GM10847 (cell line): ENCODE data around the gene DCAF17.

Experiments
- POLR2A ChIP-seq: IDR thresholded peaks from 2 replicates; pipeline ENCODE4 v1.6.1; 2011; ENCODE audit not compliant: insufficient read length; ENCODE audit errors: extremely low read depth

Gene DCAF17

DNA sequence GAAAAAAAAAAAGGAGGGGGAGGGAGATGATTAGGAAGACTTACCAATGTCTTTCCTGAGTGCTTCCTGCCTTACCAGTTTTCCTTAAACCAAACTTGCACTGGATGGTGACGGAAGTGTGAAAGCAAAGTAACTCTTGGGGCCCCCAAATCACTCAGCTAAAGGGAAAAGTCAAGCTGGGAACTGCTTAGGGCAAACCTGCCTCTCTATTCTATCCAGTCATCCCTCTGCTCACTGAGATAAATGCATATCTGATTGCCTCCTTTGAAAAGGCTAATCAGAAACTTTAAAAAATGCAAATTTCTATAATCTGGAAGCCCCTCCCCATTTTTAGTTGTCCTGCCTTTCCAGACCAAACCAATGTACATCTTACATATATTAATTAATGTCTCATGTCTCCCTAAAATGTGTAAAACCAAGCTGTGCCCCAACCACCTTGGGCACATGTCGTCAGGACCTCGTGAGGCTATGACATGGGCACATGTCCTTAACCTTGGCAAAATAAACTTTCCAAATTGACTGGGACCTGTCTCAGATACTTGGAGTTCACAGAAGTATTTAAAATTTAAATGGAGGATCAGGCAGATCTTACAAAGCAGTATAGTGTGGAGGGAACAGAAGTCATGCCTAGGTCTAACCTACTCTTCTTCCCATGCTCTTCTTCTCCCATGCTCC, 81.0 kb downstream of the DCAF17 start:
- no peak for TF ChIP-seq POLR2A

DNA sequence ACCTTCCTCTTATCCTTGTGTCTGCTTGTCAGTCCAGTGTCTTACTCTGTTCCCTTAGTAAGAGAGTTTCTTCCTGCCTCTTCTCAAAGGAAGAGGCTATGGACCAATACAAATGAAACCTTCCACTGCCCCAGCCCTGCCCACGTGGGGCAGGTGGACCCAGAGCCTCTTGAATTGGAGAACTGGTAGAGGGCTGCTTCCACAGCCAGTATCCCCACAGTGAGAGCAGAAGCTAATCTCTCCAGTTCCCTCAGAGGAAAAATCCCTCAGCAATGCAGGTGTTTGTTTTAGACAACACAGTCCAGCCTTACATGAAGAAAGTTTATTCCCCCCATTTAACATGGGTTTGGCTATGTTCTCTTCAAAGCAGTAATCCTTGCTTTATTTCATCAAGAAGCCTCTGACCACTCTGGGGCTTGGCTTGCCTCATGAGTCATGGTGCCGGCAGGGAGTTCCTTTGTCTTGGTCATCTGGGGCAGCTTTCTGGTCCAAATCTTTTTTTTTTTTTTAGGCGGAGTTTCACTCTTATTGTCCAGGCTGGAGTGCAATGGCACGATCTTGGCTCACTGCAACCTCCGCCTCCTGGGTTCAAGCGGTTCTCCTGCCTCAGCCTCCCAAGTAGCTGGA, 81.8 kb downstream of the DCAF17 start:
- no peak for TF ChIP-seq POLR2A

- TF ChIP-seq POLR2A = no peak
Measured at GRCh38 chr2:171516793-171517192, 82.8 kb downstream of the DCAF17 start.

GRCh38 chr2:171520471-171520870, 86.4 kb downstream of the DCAF17 start:
- TF ChIP-seq POLR2A = no peak

GRCh38 chr2:171521361-171522051, 87.5 kb downstream of the DCAF17 start:
- no peak for TF ChIP-seq POLR2A

DNA sequence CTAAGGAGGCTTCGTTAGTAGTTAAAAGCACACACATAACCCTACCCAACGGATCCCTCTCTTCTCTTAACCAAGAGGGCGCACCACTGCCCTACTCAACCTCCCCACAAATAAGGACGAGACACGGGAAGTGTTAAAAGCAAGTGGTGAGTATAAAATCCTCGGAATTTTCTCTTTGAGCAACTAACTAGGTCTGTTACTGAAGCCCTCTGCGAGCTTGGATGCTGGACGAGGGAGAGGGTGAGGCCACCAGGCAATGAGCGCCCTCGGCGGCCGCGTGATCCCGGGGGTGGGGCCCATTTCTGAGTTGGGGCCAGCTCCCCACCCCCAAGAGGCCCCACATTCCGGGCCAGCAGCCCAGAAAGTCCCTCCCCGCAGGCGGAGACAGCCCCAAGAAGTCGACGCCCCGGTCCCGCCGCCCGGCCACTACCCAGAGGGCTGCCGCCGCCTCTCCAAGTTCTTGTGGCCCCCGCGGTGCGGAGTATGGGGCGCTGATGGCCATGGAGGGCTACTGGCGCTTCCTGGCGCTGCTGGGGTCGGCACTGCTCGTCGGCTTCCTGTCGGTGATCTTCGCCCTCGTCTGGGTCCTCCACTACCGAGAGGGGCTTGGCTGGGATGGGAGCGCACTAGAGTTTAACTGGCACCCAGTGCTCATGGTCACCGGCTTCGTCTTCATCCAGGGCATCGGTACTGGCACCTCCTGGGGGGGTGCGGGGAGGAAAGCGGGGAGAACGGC, 88.2 kb downstream of the DCAF17 start, which contains the start of gene CYBRD1:
CYBRD1 (plus strand) TSS at position 423 of the 736 bp plus-strand sequence; CDS start at position 495, 72 bp downstream.
- TF ChIP-seq POLR2A = peak; percentile 60

GRCh38 chr2:171522788-171523087, 88.7 kb downstream of the DCAF17 start:
- no peak for TF ChIP-seq POLR2A

DNA sequence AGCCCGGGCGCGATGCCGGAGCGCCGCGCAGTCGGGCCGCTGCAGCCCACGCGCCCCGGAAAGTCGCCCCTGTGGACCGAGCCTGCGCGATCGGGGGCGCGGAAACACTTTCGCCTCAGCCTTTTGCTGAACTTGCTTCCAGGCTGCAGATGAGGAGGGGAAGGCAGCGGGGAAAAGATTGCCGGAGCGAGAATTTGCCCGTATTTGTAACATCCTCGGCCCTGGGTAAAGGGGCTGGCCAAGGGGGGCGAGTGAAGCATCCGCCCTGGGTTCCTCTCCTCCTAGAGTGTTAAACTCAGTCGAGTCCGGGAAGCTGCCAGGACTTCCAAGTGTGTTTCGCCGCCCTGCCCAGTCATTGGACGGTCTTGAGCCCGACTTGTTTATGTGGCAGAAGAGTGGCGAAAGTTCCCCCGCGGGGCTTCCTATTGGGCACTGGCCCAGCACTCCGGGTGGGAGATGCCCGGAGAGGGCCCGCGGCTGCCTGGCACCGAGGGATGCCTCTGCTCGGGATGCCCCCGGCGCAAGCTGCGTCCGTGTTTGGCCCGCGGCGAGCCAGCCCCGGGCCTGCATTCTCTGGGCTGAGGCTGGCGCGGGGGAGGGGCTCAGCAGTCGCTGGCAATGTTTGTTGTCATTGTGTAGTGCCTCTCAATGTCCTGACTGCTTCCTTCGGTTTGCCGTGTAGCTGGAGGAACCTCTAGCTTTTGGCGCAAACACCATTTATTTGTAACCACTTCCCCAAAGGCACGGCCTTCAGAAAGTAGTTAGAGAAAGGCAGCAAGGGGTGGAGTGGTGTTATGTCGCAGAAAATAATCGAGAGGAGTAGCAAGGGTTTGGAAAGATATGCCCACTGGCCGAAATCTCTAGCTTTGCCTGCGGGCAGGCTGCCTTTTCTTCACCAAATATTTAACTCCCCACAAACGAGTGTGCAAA, 89.3 kb downstream of the DCAF17 start:
- no peak for TF ChIP-seq POLR2A

- TF ChIP-seq POLR2A = no peak
Measured at GRCh38 chr2:171524018-171524401, 90.0 kb downstream of the DCAF17 start.

DNA sequence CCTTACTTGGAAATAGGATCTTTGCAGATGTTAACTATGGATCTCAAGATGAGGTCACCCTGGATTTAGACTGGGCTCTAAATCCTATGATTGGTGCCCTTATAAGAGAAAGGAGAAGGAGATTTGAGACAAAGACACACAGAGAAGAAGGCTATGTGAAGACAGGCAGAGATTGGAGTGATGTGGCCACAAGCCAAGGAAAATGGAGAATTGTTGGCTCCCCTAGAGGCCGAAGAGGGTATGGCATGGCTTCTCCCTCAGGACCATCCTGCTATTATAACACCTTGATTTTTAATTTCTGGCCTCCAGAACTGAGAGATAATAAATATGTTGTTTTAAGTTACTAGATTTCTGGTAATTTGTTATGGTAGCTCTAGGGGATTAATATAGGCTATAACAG, 95.9 kb downstream of the DCAF17 start:
- no peak for TF ChIP-seq POLR2A

GRCh38 chr2:171530378-171530777, 96.4 kb downstream of the DCAF17 start:
- no peak for TF ChIP-seq POLR2A

GRCh38 chr2:171531291-171531690, 97.3 kb downstream of the DCAF17 start:
- no peak for TF ChIP-seq POLR2A

DNA sequence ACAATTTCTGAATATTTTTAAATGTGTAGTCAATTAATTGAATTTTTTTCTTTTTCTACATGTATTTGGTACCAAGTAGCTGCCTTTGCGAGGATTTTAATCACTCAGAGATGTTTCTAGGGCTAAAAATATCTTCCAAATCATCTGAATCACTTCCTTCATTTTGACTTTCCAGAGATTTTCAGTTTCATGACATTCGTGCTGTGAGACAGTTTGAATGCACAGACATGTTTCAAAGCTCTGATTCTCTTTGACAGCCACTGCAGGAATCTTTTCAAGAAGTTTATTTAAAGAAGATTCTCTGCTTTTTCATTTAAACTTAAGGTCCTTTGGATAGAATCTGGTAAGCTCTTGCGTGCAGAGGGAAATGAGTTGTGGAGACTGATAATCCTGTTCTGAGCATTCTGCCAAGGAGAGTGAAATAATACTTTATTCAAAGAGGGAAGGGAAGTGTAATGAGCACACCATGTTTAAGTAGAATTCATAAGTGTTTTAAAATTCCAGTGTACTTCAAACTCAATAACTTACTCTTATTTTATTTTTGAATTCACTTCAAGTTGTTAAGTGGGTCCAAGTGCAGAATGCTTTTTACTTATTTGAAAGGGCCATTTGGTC, 97.9 kb downstream of the DCAF17 start:
- TF ChIP-seq POLR2A = no peak

GRCh38 chr2:171533331-171533730, 99.3 kb downstream of the DCAF17 start:
- no peak for TF ChIP-seq POLR2A
